ENCODE results near the gene PRDM15. TPM values are rescaled to one million over a fixed set of nuclear protein-coding genes. Genes with fewer than 3 reads are reported as not detected.

Gene PRDM15
- total RNA-seq, 8 experiments from 2014 or later, result 2.9 to 9.9 (median 4.7) TPM

GRCh38 chr21:41781050-41781410 lies 98.1 kb downstream of the PRDM15 start:
- H3K4me3 ChIP-seq, result no peak overlapping the region
- H3K4me1 ChIP-seq (replicated peaks in 1 of 2), result no peaks in the 10 kb centered on the region
- ATAC-seq (replicated peaks in 6 of 8), result no peak
- in situ Hi-C loops (cut with MboI; ENCODE audit: low pct_unique_long_range_greater_than_20kb in 2 of 9, low sequenced_read_pairs in 9 of 9, unreplicated experiment in 9 of 9), result loop anchor here in 6 of 9 experiments (25.0 kb wide), 2 partner anchors 169 to 494 kb away; no protein-coding TSS in a partner anchor
- H3K27ac ChIP-seq, result no peak overlapping the region
- WGBS, 10 experiments, result 50 to 100% (median 81%) methylated on average over 1 to 2 of the region's 2 CpGs; no CpG with 5 or more reads in 3 of the 10 experiments

DNA sequence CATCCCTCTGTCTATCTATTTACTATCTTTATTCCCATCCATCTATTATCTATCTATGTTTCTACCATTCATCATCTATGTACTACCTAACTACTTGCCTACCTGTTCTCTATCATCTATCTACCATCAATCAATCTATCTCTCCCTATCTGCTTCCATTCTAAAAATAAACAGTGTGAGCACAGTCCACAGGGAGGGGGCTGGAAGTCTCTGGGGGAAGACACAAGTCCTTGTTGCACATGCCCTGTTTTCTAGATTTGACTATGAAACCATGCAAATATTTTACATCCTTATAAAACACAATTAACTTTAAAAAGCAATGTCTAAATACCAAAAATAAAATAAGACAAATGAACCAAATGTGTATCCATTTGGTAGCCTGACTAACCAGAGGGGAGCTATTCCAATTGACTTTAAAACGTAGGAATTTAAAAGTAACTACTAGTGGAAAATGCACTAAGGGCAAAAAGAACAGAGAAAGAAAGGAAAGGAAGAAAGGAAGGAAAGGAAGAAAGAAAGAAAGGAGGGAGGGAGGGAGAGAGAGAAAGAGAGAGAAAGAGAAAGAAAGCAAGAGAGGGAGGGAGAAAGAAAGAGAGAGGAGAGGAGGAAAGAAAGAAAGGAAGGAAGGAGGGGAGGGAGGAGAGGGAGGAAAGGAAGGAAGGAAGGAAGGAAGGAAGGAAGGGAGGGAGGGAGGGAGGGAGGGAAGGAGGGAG lies 98.7 kb downstream of the PRDM15 start:
- H3K27ac ChIP-seq, result no peak overlapping the region
- H3K4me3 ChIP-seq, result no peak overlapping the region
- no peaks in the 10 kb centered on the region for H3K4me1 ChIP-seq (replicated peaks in 1 of 2)
- 17 to 90% (median 40%) methylated on average over 1 of the region's 1 CpG; no CpG with 5 or more reads in 1 of the 10 experiments for WGBS, 10 experiments
- ATAC-seq (replicated peaks in 6 of 8), result no peak
- in situ Hi-C loops (cut with MboI; ENCODE audit: low pct_unique_long_range_greater_than_20kb in 2 of 9, low sequenced_read_pairs in 9 of 9, unreplicated experiment in 9 of 9), result loop anchor here in 6 of 9 experiments (25.0 kb wide), 2 partner anchors 168 to 493 kb away; no protein-coding TSS in a partner anchor

DNA sequence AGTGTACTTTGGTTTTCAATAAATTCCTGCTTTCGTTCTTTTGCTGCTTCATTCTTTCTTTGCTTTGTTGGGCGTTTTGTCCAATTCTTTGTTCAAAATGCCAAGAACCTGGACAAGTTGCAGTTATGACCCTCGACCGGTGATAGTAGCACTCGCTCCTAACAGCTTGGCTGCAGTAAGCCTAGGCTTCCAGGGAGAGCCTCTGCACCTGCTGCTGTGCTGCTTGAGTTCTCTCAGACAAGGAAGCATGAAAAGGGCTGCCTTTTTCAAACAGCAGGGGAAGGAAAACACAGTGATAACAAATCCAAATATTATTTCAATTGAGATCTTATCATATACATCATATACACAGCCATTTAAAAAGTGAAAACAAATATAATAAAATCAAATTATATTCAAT lies 99.5 kb downstream of the PRDM15 start:
- H3K27ac ChIP-seq, result no peak overlapping the region
- no peak for ATAC-seq (replicated peaks in 6 of 8)
- no peaks in the 10 kb centered on the region for H3K4me1 ChIP-seq (replicated peaks in 1 of 2)
- in situ Hi-C loops (cut with MboI; ENCODE audit: low pct_unique_long_range_greater_than_20kb in 2 of 9, low sequenced_read_pairs in 9 of 9, unreplicated experiment in 9 of 9), result loop anchor here in 7 of 9 experiments (10.0 to 25.0 kb wide), 3 partner anchors 165 to 492 kb away; no protein-coding TSS in a partner anchor
- 39 to 80% (median 53%) methylated on average over 2 to 5 of the region's 5 CpGs; no CpG with 5 or more reads in 3 of the 10 experiments for WGBS, 10 experiments
- H3K4me3 ChIP-seq, result no peak overlapping the region

GRCh38 chr21:41778930-41779600 lies 100.1 kb downstream of the PRDM15 start:
- no peak overlapping the region for H3K27ac ChIP-seq
- H3K4me3 ChIP-seq, result no peak overlapping the region
- no peak for ATAC-seq (replicated peaks in 6 of 8)
- WGBS, 10 experiments, result 26 to 100% (median 69%) methylated on average over 1 to 9 of the region's 16 CpGs; no CpG with 5 or more reads in 1 of the 10 experiments
- in situ Hi-C loops (cut with MboI; ENCODE audit: low pct_unique_long_range_greater_than_20kb in 2 of 9, low sequenced_read_pairs in 9 of 9, unreplicated experiment in 9 of 9), result loop anchor here in 7 of 9 experiments (10.0 to 25.0 kb wide), 3 partner anchors 164 to 492 kb away; no protein-coding TSS in a partner anchor
- H3K4me1 ChIP-seq (replicated peaks in 1 of 2), result no peaks in the 10 kb centered on the region

GRCh38 chr21:41777951-41778815 lies 101.0 kb downstream of the PRDM15 start:
- Histone ChIP-seq H3K4me3 (no peak overlapping the region), H3K4me1 (replicated peaks in 1 of 2) (no peaks in the 10 kb centered on the region), H3K27ac (no peak overlapping the region)
- WGBS, 10 experiments, result 9 to 76% (median 26%) methylated on average over 2 to 22 of the region's 45 CpGs
- peak; percentile 73 to 98 (median 94) for ATAC-seq (replicated peaks in 6 of 8)
- in situ Hi-C loops (cut with MboI; ENCODE audit: low pct_unique_long_range_greater_than_20kb in 2 of 9, low sequenced_read_pairs in 9 of 9, unreplicated experiment in 9 of 9), result loop anchor here in 7 of 9 experiments (10.0 to 25.0 kb wide), 3 partner anchors 163 to 491 kb away; no protein-coding TSS in a partner anchor

GRCh38 chr21:41776778-41777177 lies 102.4 kb downstream of the PRDM15 start:
- no peak overlapping the region for H3K4me3 ChIP-seq
- H3K4me1 ChIP-seq (replicated peaks in 1 of 2), result no peaks in the 10 kb centered on the region
- H3K27ac ChIP-seq, result no peak overlapping the region
- whole genome bisulfite sequencing, 10 experiments, result 95 to 100% (median 100%) methylated on average over 1 to 4 of the region's 4 CpGs; no CpG with 5 or more reads in 4 of the 10 experiments
- ATAC-seq (replicated peaks in 6 of 8), result no peak
- in situ Hi-C loops (cut with MboI; ENCODE audit: low pct_unique_long_range_greater_than_20kb in 2 of 9, low sequenced_read_pairs in 9 of 9, unreplicated experiment in 9 of 9), result loop anchor here in 7 of 9 experiments (10.0 to 25.0 kb wide), 3 partner anchors 162 to 489 kb away; no protein-coding TSS in a partner anchor

DNA sequence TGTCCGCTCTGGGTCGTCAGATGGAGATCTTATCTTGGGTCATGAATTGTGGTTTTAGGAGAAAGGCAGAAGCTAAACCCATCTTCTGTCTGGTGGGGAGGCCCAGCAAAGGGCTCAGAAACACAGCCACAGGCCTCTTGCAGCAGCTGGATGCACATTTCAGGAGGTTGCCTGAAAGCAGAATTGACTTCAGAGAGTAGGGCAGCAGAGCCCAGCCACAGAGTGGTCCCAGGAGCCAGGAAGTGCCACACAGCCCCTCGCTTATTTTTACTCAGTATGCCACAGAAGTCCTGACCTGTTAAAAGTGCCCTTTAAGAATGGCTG lies 104.0 kb downstream of the PRDM15 start:
- H3K4me1 ChIP-seq (replicated peaks in 1 of 2), result no peaks in the 10 kb centered on the region
- in situ Hi-C loops (cut with MboI; ENCODE audit: low pct_unique_long_range_greater_than_20kb in 2 of 9, low sequenced_read_pairs in 9 of 9, unreplicated experiment in 9 of 9), result loop anchor here in 7 of 9 experiments (10.0 to 25.0 kb wide), 3 partner anchors 160 to 488 kb away; no protein-coding TSS in a partner anchor
- no peak overlapping the region for H3K4me3 ChIP-seq
- 67 to 100% (median 92%) methylated on average over 2 to 3 of the region's 3 CpGs; no CpG with 5 or more reads in 5 of the 10 experiments for WGBS, 10 experiments
- no peak for ATAC-seq (replicated peaks in 6 of 8)
- H3K27ac ChIP-seq, result no peak overlapping the region

DNA sequence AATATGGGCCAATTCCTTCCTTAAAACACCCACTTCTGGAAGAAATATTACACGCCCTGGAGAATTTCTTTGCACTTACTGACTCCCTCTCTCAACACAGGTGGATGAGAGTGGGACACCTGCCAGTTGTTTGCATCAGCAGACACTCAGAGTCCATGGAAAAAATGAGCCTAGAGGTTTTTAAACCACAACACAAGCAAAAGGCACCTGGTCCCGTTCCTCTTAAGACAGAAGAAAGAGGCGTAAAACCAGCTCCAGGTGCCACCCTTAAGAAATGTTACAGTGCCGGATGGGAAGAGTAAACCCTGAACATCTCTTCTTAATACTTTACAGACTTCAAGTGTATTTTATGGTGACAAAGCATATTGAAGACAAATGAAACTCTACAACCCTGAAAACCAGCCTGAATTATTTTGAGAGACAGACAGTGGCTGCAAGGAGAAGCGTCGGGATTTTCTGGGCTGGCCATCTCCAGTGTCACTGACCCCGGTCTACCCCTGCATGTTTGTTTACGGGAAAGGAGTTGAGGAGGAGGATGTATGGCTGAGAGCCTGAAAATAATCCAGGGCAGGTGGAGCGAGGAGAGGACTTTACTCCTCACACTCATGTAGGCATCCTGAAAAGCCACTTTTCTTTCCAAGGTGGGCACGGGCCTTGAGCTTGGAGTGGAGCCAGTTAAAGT lies 104.5 kb downstream of the PRDM15 start:
- H3K27ac ChIP-seq, result no peak overlapping the region
- in situ Hi-C loops (cut with MboI; ENCODE audit: low pct_unique_long_range_greater_than_20kb in 2 of 9, low sequenced_read_pairs in 9 of 9, unreplicated experiment in 9 of 9), result loop anchor here in 7 of 9 experiments (10.0 to 25.0 kb wide), 3 partner anchors 160 to 487 kb away; no protein-coding TSS in a partner anchor
- H3K4me1 ChIP-seq (replicated peaks in 1 of 2), result no peaks in the 10 kb centered on the region
- 0 to 100% (median 73%) methylated on average over 1 to 9 of the region's 10 CpGs for WGBS, 10 experiments
- no peak overlapping the region for H3K4me3 ChIP-seq
- ATAC-seq (replicated peaks in 6 of 8), result no peak

GRCh38 chr21:41772351-41773080 lies 106.6 kb downstream of the PRDM15 start:
- ATAC-seq (replicated peaks in 6 of 8), result peak in 1 of 8 experiments; percentile 21
- in situ Hi-C loops (cut with MboI; ENCODE audit: low pct_unique_long_range_greater_than_20kb in 2 of 9, low sequenced_read_pairs in 9 of 9, unreplicated experiment in 9 of 9), result loop anchor here in 1 of 9 experiments (10.0 kb wide), 1 partner anchor 158 kb away; no protein-coding TSS in a partner anchor
- WGBS, 10 experiments, result 22 to 100% (median 93%) methylated on average over 1 to 5 of the region's 16 CpGs; no CpG with 5 or more reads in 4 of the 10 experiments

GRCh38 chr21:41771625-41771945 lies 107.6 kb downstream of the PRDM15 start:
- 60 to 94% (median 79%) methylated on average over 1 to 7 of the region's 7 CpGs; no CpG with 5 or more reads in 4 of the 10 experiments for WGBS, 10 experiments
- no peak for ATAC-seq (replicated peaks in 6 of 8)
- peaks cover 0 to 10% of the 10 kb centered on the region in 2 donors for H3K4me1 ChIP-seq (replicated peaks in 1 of 2)
- H3K4me3 ChIP-seq, result no peak overlapping the region
- in situ Hi-C loops (cut with MboI; ENCODE audit: low pct_unique_long_range_greater_than_20kb in 2 of 9, low sequenced_read_pairs in 9 of 9, unreplicated experiment in 9 of 9), result loop anchor here in 1 of 9 experiments (10.0 kb wide), 1 partner anchor 157 kb away; no protein-coding TSS in a partner anchor
- no peak overlapping the region for H3K27ac ChIP-seq

More at GRCh38 chr21:41772351-41773080, 106.6 kb downstream of the PRDM15 start:
- Histone ChIP-seq H3K4me1 (replicated peaks in 1 of 2) (peaks cover 0 to 10% of the 10 kb centered on the region in 2 donors), H3K4me3 (no peak overlapping the region), H3K27ac (no peak overlapping the region)

DNA sequence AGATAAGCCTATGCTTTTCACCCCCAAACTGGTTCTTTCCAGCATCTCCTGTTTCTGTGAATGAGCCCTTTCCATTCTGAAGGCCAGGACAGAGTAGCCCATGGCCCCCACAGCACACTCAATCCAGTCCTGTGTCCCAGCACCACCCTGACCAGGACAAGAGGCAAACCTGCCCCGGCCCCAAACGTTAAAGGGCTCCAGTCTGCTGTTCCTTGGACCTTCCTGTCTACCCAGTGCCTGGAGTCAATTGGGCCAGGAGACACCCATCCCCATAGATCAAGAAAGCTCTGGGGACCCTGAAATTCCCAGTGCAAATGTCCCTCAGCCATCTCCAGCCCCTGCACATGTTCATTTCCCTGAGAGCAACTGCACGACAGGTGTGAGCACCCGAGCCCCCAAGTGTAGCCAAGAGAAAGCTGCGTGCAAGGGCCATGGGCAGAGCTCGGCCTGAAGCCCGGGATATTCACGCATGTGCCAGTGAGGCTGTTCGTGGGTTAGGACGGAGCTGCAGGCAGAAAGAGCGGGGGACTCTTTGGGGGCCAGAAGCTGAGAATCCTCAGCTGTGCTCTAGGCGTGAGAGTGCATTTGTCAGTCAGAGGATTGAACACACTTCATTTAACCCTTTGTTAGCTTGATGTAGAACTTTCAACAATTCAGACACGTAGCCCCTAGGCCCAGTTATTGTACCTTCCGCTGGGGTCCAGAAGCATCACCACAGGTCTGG lies 108.1 kb downstream of the PRDM15 start:
- 48 to 67% (median 62%) methylated on average over 1 to 13 of the region's 14 CpGs; no CpG with 5 or more reads in 4 of the 10 experiments for WGBS, 10 experiments
- Histone ChIP-seq H3K4me1 (replicated peaks in 1 of 2) (peaks cover 0 to 10% of the 10 kb centered on the region in 2 donors), H3K27ac (no peak overlapping the region), H3K4me3 (no peak overlapping the region)
- ATAC-seq (replicated peaks in 6 of 8), result no peak
- in situ Hi-C loops (cut with MboI; ENCODE audit: low pct_unique_long_range_greater_than_20kb in 2 of 9, low sequenced_read_pairs in 9 of 9, unreplicated experiment in 9 of 9), result loop anchor here in 1 of 9 experiments (10.0 kb wide), 1 partner anchor 156 kb away; no protein-coding TSS in a partner anchor

All from motor neuron (in vitro differentiated cells).